GM21381 (cell line): ENCODE measurements around the gene ZBTB7C.

ENCODE experiments used
- ATAC-seq: cut with Tn5 transposase; IDR thresholded peaks from one replicate; pipeline ENCODE4 v1.9.1; 2021; ENCODE audit warnings: mild to moderate bottlenecking, moderate library complexity; ENCODE audit not compliant: unreplicated experiment

The ZBTB7C gene

DNA sequence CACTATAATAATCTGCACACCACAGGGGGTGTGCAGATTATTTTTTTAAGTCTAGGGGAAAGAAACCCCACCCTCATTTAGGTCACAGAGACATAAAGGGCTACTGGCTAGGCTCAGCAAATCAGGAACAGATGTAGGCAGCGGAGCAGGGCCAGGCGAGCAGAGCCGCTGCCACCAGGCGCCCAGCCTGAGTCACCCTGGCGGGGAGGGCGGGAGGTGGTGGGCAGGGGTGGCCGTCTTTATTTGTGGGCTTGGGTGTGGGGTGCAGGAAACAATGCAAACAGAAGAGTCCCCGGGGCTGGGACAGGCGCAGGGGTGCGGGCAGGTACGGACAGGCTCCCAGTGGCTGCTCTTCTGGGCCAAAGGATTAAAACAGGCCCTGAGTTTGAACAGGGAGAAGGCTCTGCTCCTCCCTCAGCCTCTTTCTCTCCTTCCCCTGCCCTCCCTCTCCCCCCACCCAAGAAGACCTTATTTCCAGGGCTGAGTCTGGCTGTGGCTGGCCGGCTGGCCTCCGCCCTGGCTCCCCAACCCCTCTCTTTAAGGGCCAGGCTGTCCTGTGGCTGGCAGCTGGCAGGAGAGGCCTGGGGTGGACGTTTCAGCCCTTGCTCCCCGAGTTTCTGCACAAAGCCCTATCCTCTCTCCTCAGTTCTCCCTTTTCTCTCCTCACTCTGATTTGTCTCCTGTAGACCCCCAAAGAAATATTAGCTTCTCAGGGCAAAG is 335.8 kb downstream of the ZBTB7C start:
- no peak for ATAC-seq

DNA sequence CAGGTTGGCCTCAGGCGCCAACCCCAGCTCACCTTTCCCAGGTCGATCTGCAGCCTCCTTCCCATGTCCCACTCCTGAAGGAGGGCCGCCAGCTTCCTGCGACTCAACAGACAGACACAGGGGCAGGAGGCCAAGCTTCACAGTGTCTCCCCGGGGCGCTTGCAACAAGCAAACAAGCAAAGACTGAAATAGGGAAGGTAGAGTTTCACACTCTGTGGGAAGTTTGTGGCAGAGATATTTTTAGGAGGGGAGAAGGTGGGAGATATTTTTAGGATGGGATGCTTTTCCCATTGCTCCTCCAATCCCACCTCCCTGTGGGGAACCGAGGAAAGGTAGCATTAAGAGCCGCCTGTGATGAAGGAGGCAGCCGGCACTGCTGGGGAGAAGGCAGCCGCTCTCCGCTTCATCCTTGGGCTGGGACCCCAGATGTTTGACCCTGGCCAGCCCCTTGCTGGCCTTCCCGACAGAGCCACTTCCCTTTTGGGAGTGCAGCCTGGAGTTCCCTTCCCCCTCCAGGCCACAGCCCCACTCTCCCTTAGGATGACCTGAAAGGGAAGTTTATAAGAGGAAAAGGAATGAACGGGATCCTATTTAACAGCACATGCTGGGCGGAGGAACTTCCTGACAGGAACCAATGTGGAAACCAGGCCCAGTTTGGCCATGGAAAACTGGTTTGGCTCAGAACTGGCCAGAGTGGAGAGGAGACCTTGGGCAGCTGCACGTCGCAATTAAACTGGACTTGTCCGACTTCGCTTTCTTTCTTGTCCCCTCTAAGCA is 336.6 kb downstream of the ZBTB7C start:
- no peak for ATAC-seq

DNA sequence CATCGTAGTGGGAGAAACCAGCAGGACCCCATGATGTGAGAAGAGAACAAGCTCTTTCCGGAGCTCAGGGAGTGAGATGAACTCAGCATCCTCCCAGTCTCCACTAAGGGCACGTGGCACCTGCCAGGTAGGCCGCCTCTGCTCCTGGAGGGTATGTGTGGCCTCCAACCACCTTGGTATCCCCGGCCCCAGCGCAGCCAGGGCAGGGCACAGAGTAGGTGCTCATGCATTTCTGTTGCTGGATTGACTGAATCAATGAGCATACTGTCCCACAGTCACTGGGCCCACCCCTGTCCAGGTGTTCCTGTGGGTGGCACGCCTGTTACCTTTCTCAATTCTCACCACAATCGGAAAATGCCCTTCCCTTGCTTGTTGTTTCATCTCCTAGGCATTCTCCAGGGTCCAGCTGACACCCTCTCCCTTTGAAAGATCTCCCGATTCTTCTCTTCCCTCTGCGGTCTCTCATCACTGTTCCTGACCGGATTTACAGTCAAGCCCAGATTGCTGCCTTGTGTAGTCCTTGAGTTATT is 340.2 kb downstream of the ZBTB7C start:
- ATAC-seq, result no peak

DNA sequence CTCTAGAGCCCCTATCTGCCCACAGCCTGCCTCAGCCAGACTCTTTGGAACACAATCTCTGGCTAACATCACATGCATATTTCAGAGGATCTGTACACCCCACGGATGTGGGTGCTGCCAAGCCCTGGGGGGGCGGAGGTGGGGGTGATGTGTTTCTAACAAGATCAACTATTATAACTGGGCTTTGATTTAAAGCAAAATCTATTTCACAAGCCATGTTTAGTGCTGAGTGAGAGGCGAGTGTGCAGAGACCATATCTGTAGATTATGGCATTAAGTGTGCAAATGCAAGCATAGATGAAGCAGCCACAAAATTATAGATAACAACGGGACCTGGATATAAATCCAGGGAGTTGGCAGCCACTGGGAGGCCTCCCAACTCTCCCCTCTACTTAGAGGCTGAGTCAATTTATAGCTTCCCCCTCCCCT is 342.9 kb downstream of the ZBTB7C start:
- no peak for ATAC-seq

DNA sequence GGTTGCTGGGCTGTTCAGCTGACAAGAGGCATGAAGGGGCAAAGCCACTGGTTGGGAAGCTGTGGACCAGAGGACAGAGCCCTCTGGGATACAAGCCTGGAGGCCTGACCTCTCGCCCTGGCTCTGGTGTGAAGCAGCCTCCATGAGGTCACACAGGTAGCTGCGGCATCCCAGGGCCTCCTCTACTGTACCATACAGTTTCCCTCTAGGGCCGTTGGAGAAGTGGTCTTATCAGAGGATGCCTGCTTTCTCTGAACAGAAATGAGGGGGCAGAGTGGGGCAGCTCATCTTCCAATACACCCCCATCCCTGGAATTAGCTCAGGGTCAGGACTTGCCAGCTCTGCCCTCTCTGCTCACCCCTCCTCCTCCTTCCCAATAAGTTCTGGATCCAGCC is 343.6 kb downstream of the ZBTB7C start:
- no peak for ATAC-seq

GRCh38 chr18:48064978-48065600 is 344.1 kb downstream of the ZBTB7C start:
- ATAC-seq, result no peak

DNA sequence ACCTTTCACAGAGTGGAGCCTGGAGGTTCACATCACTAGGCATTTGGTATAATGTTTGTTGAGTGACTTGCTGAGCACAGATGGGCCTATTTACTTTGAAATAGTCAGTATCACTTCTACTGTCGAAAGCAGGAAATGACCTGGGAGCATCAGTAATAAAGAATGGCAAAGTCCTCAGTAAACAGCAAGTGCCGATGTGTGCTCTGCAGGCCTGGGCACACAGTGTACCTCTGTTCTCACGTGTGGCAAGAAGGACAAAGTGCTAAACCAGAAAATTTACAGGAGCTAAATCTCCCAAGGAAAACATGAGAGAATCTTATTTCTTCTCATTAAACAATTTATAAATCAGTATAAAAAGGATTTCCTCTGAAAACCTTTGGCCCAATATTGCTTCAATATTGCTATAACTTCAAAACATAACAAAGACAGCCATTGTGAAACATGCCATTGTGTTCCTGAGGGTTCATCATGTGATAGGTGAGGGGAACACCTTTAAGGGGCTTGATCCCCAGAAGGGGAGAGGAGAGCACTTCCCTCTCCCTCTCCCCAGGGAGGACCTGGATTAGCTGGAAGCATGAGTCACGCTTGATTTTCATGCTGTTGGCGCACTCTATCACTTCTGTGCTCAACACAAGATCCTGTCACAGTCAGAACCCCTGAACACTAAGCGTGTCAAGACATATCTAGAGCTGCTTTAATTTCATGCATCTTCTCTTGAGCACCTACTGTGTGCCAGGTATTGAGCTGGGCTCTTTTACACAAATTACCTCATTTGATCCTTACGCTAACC is 347.2 kb downstream of the ZBTB7C start:
- no peak for ATAC-seq

DNA sequence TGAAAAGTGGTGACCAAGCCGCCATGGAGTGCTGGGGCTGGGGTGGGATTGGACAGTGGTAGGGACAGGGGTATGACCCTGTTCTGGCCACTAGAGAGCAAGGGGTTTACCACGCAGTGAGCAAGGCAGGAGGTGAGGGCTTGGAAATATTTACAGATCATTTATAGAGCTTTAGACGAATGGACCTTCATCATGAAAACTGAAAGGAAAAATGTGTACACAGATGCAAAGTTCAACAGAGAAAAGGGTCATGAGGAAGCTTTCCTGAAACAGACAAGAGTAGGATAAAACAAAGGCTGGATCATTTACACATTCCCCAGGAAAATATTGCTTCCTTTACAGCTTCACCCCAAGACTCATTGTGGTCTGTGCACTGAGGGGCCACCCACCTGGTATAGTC is 348.2 kb downstream of the ZBTB7C start:
- ATAC-seq, result no peak

- ATAC-seq, result no peak
These were observed 348.8 kb downstream of the ZBTB7C start for GRCh38 chr18:48060346-48060745.

DNA sequence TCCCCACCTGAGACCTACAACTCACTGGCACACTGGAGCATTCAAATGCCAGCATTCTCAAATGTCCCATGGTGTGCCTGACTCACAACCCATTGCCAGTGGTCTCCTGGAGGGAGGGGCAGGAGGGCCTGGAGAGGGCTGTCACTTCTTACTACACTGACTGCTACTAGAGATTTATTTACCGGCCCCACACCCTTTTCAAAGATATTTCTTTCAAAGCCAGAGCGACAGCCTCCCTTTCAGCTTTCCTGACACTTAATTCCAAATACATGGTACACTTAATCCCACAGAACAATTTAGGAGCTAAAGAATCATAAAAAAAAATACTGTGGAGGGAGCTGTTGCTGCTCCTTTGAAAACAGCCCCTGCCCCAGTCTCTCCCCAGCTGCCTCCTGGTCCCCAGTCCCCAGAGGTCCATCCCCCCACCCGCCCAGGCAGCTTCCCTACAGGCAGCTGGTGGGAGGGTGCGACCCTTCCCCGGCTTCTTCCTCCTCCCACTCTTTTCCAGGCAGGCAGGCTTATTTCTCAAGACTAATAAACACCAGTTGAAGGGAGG is 349.6 kb downstream of the ZBTB7C start:
- no peak for ATAC-seq

GRCh38 chr18:48058486-48058885 is 350.7 kb downstream of the ZBTB7C start:
- ATAC-seq, result no peak

DNA sequence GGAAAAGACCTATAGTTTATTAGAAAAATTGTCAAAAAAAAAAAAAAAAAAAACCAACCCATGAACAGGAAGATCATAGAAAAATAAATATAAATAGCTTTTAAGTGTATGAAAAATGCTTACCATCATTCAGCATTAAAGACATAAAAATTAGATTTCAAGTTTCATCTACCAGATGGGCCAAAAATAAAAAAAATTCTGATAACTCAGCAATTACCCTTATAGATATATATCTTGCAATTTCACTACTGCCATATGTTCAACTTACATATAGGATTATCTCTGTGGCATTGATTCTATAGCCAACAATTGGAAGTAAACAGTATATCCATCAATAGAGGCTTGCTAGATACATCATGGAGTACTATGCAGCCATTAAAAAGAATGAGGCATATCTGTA is 352.2 kb downstream of the ZBTB7C start:
- no peak for ATAC-seq

GRCh38 chr18:48055351-48055750 is 353.8 kb downstream of the ZBTB7C start:
- ATAC-seq, result no peak

- no peak for ATAC-seq
These were observed 355.0 kb downstream of the ZBTB7C start for GRCh38 chr18:48053881-48054816.

DNA sequence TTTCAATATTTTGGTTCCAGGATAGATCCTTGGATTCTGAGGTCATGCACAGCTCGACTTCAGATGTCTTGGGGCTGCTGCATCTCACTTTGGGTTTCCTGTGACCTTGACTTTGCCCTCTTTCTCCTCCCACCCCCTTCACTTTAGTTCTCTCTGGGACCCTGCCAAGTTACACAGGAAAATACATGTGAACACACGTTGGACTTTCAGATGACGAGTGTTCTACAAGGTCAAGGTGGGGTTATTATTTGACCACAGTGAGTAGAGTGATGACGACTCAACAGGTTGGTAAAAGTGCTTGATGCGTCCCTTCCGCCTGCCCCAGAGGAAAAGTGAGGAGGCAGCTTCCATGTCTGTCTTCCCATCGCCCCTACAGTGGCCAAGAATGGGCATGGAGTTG is 356.3 kb downstream of the ZBTB7C start:
- ATAC-seq, result no peak

DNA sequence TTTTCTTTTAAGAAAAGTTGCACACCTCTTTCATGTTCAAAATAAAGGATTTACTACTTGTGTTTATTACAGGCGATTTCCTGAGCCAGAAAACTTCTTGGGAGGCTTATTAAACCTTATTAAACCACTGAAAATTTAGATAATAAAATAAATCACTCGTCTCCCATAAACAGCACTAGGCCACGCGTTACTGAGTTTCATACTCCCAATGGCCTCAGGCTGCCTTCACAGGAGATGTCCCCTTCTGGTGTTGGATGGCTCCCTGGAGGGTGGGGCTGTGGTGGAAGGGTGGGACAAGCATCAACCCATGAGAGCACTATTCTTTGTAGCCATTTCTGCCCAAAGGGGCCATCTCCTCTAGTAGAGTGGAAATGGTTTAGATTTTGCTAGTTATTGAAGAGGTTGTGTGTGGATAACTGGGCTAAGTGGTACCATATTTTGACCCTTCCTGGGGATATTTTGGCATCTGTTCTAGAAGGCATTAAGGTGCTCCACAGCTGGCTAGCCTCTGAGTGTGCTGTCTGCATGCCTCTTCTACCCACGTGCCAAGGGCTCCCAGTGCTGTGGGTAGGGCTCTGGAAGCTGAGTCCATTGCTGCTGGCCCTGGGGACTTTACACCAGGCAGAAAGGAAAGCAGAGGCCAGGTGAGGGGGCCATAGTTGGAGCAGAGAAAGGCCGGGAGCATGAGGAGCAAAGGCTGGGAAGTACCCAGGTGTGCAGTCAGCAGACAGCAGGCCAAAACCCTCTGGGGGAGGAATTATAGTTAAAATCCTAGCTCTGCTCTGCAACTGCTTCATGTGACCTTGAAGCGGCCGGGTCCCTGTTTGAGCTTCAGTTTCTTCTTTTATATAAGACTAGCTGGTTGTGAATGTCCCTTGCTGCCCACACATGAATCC is 357.0 kb downstream of the ZBTB7C start:
- ATAC-seq, result no peak

DNA sequence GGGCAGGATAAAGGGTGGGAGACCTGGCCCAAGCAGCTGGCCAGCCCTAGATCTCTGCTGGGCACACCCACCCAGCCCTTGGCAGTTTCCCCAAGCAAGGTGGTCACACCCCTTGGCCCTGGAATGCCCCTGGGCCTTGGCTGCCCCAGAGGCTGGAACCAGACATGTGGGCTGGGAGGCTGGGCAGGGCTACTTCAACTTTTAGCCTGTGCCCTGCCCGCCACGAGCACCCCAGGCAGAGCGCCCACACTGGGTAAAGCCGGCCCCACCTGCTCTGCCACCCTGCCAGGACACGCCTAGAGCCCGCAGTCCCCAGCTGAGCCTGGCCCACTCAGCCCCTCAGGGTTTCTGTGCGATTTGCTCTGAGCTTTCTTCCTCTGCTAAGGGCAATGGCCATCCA is 359.0 kb downstream of the ZBTB7C start:
- ATAC-seq, result no peak

GRCh38 chr18:48049757-48050156 is 359.4 kb downstream of the ZBTB7C start:
- ATAC-seq, result no peak

- ATAC-seq, result no peak
These were observed 360.9 kb downstream of the ZBTB7C start for GRCh38 chr18:48048251-48048650.
